Measurements from ENCODE around the gene CENPP.
"Not testable (repeated sequence)": the region's sequence is repeated elsewhere in the genome, so short reads cannot be mapped to it uniquely, and the experiment has no call there.

The CENPP gene

DNA sequence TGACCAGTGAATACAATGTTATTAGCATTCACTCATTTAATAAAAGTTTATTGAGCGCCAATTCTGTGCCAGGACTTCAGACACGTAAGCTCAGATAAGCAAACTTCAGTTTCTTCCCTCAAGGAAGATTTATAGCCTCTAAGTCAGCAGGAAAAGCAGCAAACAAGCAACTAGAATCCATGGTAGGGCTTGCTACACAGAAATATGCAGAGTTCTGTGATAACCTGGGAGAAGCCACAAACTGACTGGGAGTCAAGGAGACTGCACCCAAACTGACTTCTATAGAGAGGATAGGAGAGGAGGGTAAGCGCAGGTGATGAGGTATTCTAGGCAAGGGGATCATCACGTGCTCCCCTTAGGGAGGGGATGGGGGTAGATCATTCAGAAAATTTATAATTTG, 80.1 kb downstream of the CENPP start:
- TF ChIP-seq MYC (IDR thresholded peaks at IDR 0.05; ENCODE audit: low read depth, low read length) = no peak
- no peak for TF ChIP-seq POLR2A (IDR thresholded peaks at IDR 0.05; ENCODE audit: extremely low read depth, insufficient read length)
- TF ChIP-seq, protein P1, sequence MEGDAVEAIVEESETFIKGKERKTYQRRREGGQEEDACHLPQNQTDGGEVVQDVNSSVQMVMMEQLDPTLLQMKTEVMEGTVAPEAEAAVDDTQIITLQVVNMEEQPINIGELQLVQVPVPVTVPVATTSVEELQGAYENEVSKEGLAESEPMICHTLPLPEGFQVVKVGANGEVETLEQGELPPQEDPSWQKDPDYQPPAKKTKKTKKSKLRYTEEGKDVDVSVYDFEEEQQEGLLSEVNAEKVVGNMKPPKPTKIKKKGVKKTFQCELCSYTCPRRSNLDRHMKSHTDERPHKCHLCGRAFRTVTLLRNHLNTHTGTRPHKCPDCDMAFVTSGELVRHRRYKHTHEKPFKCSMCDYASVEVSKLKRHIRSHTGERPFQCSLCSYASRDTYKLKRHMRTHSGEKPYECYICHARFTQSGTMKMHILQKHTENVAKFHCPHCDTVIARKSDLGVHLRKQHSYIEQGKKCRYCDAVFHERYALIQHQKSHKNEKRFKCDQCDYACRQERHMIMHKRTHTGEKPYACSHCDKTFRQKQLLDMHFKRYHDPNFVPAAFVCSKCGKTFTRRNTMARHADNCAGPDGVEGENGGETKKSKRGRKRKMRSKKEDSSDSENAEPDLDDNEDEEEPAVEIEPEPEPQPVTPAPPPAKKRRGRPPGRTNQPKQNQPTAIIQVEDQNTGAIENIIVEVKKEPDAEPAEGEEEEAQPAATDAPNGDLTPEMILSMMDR (IDR thresholded peaks at IDR 0.05; ENCODE audit: low read depth, low read length) = no peak
- no peak for TF ChIP-seq MAX (IDR thresholded peaks at IDR 0.05; ENCODE audit: low read depth, low read length)
- DNase-seq (ENCODE audit: low read depth) = no peak
- no peak overlapping the region for H3K4me3 ChIP-seq (ENCODE audit: low read depth, low read length)

DNA sequence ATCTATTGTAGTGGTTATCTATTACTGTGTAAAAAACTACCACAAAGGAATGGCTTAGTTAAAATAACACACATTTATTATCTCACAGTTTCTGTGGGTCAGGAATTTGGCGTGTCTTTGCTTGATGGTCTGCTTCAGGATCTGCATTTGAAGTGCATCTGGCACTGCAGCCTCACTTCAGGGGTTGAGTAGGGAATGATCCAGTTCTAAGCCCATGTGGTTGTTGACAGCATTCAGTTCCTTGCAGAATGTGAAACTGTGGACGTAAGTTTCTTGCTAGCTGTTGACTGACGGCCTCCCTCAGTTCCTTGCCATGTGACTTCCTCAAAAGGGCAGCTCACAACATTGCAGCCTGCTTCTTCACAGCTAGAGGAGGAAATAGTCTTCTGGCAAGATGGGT, 80.7 kb downstream of the CENPP start:
- DNase-seq (ENCODE audit: low read depth) = peak; percentile 84
- H3K4me3 ChIP-seq (ENCODE audit: low read depth, low read length) = peak overlapping the region; percentile 17
- TF ChIP-seq MAX (IDR thresholded peaks at IDR 0.05; ENCODE audit: low read depth, low read length) = peak; percentile 95
- TF ChIP-seq, protein P1 (IDR thresholded peaks at IDR 0.05; ENCODE audit: low read depth, low read length) = no peak
- TF ChIP-seq MYC (IDR thresholded peaks at IDR 0.05; ENCODE audit: low read depth, low read length) = peak; percentile 85
- peak; percentile 14 for TF ChIP-seq POLR2A (IDR thresholded peaks at IDR 0.05; ENCODE audit: extremely low read depth, insufficient read length)

GRCh38 chr9:92407818-92408217, 82.1 kb downstream of the CENPP start:
- DNase-seq (ENCODE audit: low read depth) = no peak
- TF ChIP-seq MAX (IDR thresholded peaks at IDR 0.05; ENCODE audit: low read depth, low read length) = no peak
- TF ChIP-seq, protein P1 (IDR thresholded peaks at IDR 0.05; ENCODE audit: low read depth, low read length) = no peak
- TF ChIP-seq POLR2A (IDR thresholded peaks at IDR 0.05; ENCODE audit: extremely low read depth, insufficient read length) = no peak
- no peak for TF ChIP-seq MYC (IDR thresholded peaks at IDR 0.05; ENCODE audit: low read depth, low read length)
- H3K4me3 ChIP-seq (ENCODE audit: low read depth, low read length) = no peak overlapping the region

- TF ChIP-seq, protein P1 (IDR thresholded peaks at IDR 0.05; ENCODE audit: low read depth, low read length) = no peak
- TF ChIP-seq MAX (IDR thresholded peaks at IDR 0.05; ENCODE audit: low read depth, low read length) (no peak), MYC (IDR thresholded peaks at IDR 0.05; ENCODE audit: low read depth, low read length) (no peak), POLR2A (IDR thresholded peaks at IDR 0.05; ENCODE audit: extremely low read depth, insufficient read length) (no peak)
- no peak for DNase-seq (ENCODE audit: low read depth)
- no peak overlapping the region for H3K4me3 ChIP-seq (ENCODE audit: low read depth, low read length)
Observed at GRCh38 chr9:92408747-92409478, 83.2 kb downstream of the CENPP start.

DNA sequence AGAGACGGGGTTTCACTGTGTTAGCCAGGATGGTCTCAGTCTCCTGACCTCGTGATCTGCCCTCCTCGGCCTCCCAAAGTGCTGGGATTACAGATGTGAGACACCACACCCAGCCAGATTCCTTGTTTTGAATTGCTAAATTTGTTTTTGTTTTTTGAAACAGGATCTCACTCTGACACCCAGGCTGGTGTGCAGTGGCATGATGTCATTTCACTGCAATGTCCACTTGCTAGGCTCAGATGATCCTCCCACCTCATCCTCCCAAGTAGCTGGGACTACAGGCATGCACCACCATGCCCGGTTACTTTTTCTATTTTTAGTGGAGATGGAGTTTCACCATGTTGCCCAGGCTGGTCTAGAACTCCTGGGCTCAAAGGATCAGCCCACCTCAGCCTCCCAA, 85.4 kb downstream of the CENPP start:
- DNase-seq (ENCODE audit: low read depth); H3K4me3 ChIP-seq (ENCODE audit: low read depth, low read length): not testable (repeated sequence)

GRCh38 chr9:92414566-92414965, 88.8 kb downstream of the CENPP start:
- TF ChIP-seq MYC (IDR thresholded peaks at IDR 0.05; ENCODE audit: low read depth, low read length) (no peak), MAX (IDR thresholded peaks at IDR 0.05; ENCODE audit: low read depth, low read length) (no peak), POLR2A (IDR thresholded peaks at IDR 0.05; ENCODE audit: extremely low read depth, insufficient read length) (no peak)
- TF ChIP-seq, protein P1 (IDR thresholded peaks at IDR 0.05; ENCODE audit: low read depth, low read length) = no peak
- DNase-seq (ENCODE audit: low read depth) = peak; percentile 7
- no peak overlapping the region for H3K4me3 ChIP-seq (ENCODE audit: low read depth, low read length)

Measured in NB4 (cell line).